ENCODE results near the gene HDAC4. TPM values are rescaled to one million over a fixed set of nuclear protein-coding genes. Genes with fewer than 3 reads are reported as not detected.

HDAC4 gene
- total RNA-seq, 4 donors from 2014 or later = 24.8 to 82.9 (median 41.3) TPM

DNA sequence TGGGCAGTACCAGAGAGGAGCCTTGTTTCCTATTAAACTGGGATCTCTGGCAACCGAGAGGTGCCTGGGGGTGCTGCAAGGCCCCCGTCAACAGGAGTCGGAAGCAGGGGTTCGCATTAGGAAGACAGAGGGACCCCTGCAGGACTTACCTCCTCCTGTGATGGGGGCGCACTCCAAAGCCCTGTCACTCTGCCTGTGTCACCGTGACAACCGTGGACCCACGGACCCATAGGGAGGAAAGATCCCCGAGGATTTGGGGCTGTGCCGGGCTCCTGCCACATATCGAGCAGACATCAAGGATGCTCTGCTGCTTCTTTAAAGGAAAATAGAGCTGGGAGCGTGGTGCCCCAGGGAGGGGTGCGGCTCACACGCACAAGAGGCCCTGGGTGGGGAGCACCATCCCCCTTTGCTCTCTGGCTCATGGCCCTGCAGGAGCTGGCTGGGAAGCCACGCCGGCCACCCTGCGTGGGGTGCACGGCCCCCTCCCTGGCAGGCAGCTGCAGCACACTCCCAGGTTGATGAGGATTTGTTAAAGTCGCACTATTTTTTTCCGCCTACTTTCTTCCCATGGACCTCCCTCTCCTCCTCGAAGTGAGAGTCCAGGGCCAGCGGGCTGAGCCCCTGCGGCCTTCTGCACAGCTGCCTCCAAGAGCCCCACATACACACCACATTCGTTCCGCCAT is 385.5 kb downstream of the HDAC4 start:
- TF ChIP-seq, protein P1, sequence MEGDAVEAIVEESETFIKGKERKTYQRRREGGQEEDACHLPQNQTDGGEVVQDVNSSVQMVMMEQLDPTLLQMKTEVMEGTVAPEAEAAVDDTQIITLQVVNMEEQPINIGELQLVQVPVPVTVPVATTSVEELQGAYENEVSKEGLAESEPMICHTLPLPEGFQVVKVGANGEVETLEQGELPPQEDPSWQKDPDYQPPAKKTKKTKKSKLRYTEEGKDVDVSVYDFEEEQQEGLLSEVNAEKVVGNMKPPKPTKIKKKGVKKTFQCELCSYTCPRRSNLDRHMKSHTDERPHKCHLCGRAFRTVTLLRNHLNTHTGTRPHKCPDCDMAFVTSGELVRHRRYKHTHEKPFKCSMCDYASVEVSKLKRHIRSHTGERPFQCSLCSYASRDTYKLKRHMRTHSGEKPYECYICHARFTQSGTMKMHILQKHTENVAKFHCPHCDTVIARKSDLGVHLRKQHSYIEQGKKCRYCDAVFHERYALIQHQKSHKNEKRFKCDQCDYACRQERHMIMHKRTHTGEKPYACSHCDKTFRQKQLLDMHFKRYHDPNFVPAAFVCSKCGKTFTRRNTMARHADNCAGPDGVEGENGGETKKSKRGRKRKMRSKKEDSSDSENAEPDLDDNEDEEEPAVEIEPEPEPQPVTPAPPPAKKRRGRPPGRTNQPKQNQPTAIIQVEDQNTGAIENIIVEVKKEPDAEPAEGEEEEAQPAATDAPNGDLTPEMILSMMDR (IDR thresholded peaks at IDR 0.05; ENCODE audit: low read depth) = no peak

DNA sequence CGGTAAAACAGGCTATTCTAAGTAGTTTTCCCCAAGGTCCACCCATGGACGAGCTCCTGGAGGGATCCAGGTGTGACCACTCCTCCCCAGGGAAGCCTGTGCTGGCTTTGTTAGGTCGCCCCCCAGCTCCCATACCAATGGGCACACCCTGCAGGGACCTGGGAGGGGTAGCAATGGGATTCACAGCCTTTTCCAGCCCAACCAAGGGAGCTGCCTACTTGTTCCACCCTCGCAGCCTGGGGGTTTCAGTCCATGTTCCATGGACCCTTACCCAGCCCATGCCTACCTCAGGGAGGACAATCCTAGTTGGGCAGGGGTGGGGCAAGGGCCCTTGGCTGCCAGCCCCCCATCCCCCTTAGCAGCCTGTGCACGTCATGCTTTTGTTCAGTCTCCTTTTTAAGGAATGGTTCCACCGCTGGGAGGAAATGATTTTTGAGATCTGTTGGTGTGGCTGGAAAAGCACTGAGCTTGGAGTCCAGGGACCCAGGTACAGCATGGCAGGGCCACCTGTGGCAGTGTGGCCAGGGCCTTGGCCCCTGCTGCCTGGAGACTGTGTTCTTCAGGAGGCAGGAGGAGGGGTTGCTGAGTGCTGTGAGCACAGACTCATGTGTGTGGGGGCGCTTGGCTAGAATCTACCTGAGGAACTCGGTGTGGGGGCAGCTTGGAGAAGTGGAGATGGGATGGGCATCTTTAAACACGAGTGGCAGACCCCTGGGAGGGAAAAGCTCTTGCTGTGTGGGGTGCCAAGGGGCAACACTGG is 386.2 kb downstream of the HDAC4 start:
- TF ChIP-seq, protein P1 (IDR thresholded peaks at IDR 0.05; ENCODE audit: low read depth) = no peak

GRCh38 chr2:239013678-239013976 is 387.2 kb downstream of the HDAC4 start:
- TF ChIP-seq, protein P1 (IDR thresholded peaks at IDR 0.05; ENCODE audit: low read depth) = no peak

GRCh38 chr2:239012936-239013677 is 387.7 kb downstream of the HDAC4 start:
- TF ChIP-seq, protein P1 (IDR thresholded peaks at IDR 0.05; ENCODE audit: low read depth) = no peak

DNA sequence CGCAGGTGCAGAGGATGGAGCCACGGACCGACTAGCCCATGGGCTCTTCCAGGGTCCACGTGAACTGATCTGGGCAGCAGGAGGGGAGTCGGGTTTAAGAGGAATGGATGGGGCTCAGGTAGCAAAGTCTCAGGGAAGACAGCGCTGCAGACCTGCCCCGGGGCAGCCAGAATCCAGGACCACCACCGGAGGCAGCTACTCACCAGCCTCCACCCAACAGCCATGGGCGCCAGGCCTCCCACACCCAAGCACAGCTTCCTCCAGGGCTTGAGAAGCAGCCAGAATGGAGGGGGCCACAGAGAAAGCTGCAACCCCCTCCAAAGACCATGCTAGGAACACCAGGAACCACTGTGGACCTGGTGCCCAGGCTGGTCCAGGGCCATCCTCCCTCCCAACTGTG is 388.6 kb downstream of the HDAC4 start:
- TF ChIP-seq, protein P1 (IDR thresholded peaks at IDR 0.05; ENCODE audit: low read depth) = no peak

DNA sequence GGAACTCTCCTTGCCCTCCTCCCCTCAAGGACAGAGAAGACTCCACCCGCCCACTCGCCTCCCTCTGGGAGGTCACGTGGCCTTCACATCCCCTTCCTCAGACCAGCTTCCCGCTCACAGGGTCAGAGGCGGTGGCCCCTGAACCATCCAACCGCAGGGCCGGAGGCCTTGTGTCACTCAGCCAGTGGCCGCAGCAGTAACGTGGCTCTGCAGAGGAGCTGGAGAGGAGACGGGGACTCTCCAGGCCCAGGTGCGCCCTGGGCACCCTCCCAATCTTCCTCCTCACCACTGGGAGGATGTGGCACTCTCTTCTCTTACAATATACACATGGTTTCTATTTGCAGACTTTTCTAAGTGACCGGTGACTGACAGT is 391.2 kb downstream of the HDAC4 start:
- TF ChIP-seq, protein P1 (IDR thresholded peaks at IDR 0.05; ENCODE audit: low read depth) = no peak

Data from subcutaneous adipose tissue (tissue), 4 donors.